Activated CD4-positive, alpha-beta T cell treated with anti-CD3 and anti-CD28 coated beads for 36 hours (primary cell): ENCODE data around the gene SLC5A1. TPM values are rescaled to one million over a fixed set of nuclear protein-coding genes. Genes with fewer than 3 reads are reported as not detected.

Source experiments
- ATAC-seq: fragments of 200-7000 bp; cut with Tn5 transposase; one replicate; pipeline ENCODE4 v1.10.0; 2021; ENCODE audit warnings: mild to moderate bottlenecking, moderate library complexity
- CTCF ChIA-PET: fragments of 350-600 bp; sonication (Branson Sonifier 250); formaldehyde crosslinking; loops from one replicate; lab custom pipeline; 2021; ENCODE audit warnings: antibody characterized with exemption; lab: Charles Lee
- POLR2A ChIA-PET: fragments of 350-600 bp; sonication (Branson Sonifier 250); formaldehyde crosslinking; loops from one replicate; lab custom pipeline; 2021; ENCODE audit warnings: antibody characterized with exemption, inconsistent platforms; lab: Charles Lee
- DNase-seq: peaks from one replicate; pipeline ENCODE4 v3.0.0-alpha.2; 2020
- H3K27ac Mint-ChIP-seq: one replicate; pipeline ENCODE4 v1.8.0; 2021; ENCODE audit warnings: mixed read lengths
- H3K27me3 Mint-ChIP-seq: one replicate; pipeline ENCODE4 v1.8.0; 2021; ENCODE audit warnings: mixed read lengths
- H3K36me3 Mint-ChIP-seq: one replicate; pipeline ENCODE4 v1.8.0; 2021; ENCODE audit warnings: low read depth, mixed read lengths
- H3K4me1 Mint-ChIP-seq: one replicate; pipeline ENCODE4 v1.8.0; 2021; ENCODE audit warnings: mixed read lengths
- H3K4me3 Mint-ChIP-seq: one replicate; pipeline ENCODE4 v1.8.0; 2021; ENCODE audit warnings: mild to moderate bottlenecking, moderate library complexity, mixed read lengths
- H3K9me3 Mint-ChIP-seq: one replicate; pipeline ENCODE4 v1.8.0; 2021; ENCODE audit warnings: low read depth, mixed read lengths
- intact Hi-C, 2 experiments: fragments of 100-400 bp; cut with DNase I in 1 of 2; cut with micrococcal nuclease in 1 of 2; formaldehyde crosslinking; loops; one replicate each; pipeline versions ENCODE4 v1.14.2 to v1.15.1; 2022 to 2024; cut with DNase I, micrococcal nuclease
- total RNA-seq, 2 experiments: library from RNA; stranded (reverse); gene quantifications; one replicate each; pipeline ENCODE4 v1.2.3, GENCODE V29; 2021

SLC5A1 gene
- total RNA-seq, 2 experiments from 2014 or later, result not detected

GRCh38 chr22:32097881-32098499 lies 54.9 kb downstream of the SLC5A1 start:
- intact Hi-C loops, result no loop called here
- CTCF ChIA-PET, result interaction anchor here (1.2 kb wide), 2 partner anchors 16 to 127 kb away, joined by 4 read pairs; no protein-coding TSS in a partner anchor
- no peak overlapping the region for H3K4me3 Mint-ChIP-seq
- H3K36me3 Mint-ChIP-seq, result no peaks in the 10 kb centered on the region
- POLR2A ChIA-PET, result no interaction called here
- peaks cover 15% of the 10 kb centered on the region for H3K4me1 Mint-ChIP-seq
- ATAC-seq (no peak), DNase-seq (no peak)
- no peak overlapping the region for H3K27ac Mint-ChIP-seq
- peaks cover 7% of the 10 kb centered on the region for H3K27me3 Mint-ChIP-seq
- H3K9me3 Mint-ChIP-seq, result no peaks in the 10 kb centered on the region

- intact Hi-C loops, result loop anchor here (10.0 kb wide), 3 partner anchors 104 to 344 kb away; partner anchors contain the start of gene RFPL2 (in 1 of the 2)
Measured at GRCh38 chr22:32100711-32101110, 57.6 kb downstream of the SLC5A1 start.

DNA sequence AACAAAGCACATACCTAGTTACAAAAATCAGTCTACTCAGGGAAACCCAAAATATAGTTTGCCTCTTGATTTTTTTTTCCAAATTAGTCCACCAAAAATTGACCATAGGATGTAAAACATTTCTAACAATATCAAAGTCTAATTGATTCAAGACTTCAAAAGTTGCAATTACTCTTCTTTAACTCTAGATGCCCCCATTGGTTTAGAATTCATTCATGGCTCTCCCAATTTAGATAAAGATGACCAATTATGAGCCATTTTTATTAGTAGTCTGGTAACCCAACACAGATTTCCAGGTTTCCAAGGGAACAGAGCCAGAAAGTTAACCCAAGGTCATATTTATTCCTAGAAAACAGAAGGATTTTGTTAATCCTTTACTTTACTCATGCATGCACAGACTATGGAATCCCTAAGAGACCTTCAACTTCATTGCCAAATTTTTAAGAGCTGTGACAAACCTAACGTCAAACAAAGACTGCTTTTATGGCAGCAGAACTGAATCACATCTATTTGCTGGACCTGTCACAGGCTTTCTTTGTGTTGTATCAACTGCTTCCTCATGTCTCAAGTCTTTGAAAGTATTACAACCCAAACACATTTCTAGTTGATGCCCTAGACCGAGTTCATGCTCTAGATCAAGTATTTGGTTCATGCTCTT lies 60.7 kb downstream of the SLC5A1 start:
- Mint-ChIP-seq H3K4me1 (no peaks in the 10 kb centered on the region), H3K4me3 (no peak overlapping the region), H3K36me3 (no peaks in the 10 kb centered on the region), H3K9me3 (no peaks in the 10 kb centered on the region), H3K27ac (no peak overlapping the region), H3K27me3 (peaks cover 16% of the 10 kb centered on the region)
- POLR2A ChIA-PET, result no interaction called here
- ATAC-seq, result no peak
- no peak for DNase-seq
- CTCF ChIA-PET, result interaction anchor here (0.5 to 1.6 kb wide), 4 partner anchors 40 to 854 kb away, joined by 3 to 8 read pairs (median 4); no protein-coding TSS in a partner anchor
- intact Hi-C loops, result loop anchor here (1.0 to 10.0 kb wide), 6 partner anchors 101 to 370 kb away; partner anchors contain the start of gene RFPL2 (in 1 of the 2)

More at GRCh38 chr22:32100711-32101110, 57.6 kb downstream of the SLC5A1 start:
- Mint-ChIP-seq H3K4me3 (no peak overlapping the region), H3K27ac (no peak overlapping the region), H3K4me1 (no peaks in the 10 kb centered on the region), H3K9me3 (no peaks in the 10 kb centered on the region), H3K27me3 (peaks cover 9% of the 10 kb centered on the region), H3K36me3 (no peaks in the 10 kb centered on the region)
- CTCF ChIA-PET, result interaction anchor here (1.1 kb wide), 1 partner anchor 9 kb away, joined by 3 read pairs; no protein-coding TSS in a partner anchor
- ATAC-seq, result no peak
- POLR2A ChIA-PET, result no interaction called here
- no peak for DNase-seq

GRCh38 chr22:32106930-32107329 lies 63.9 kb downstream of the SLC5A1 start:
- Mint-ChIP-seq H3K4me3 (no peak overlapping the region), H3K27ac (no peak overlapping the region), H3K36me3 (no peaks in the 10 kb centered on the region), H3K27me3 (peaks cover 27% of the 10 kb centered on the region), H3K9me3 (no peaks in the 10 kb centered on the region), H3K4me1 (no peaks in the 10 kb centered on the region)
- DNase-seq, result peak; percentile 53
- ATAC-seq, result no peak
- ChIA-PET POLR2A (no interaction called here), CTCF (no interaction called here)
- intact Hi-C loops, result loop anchor here (10.0 kb wide), 3 partner anchors 98 to 338 kb away; partner anchors contain the start of gene RFPL2 (in 1 of the 2)

GRCh38 chr22:32112380-32112779 lies 69.3 kb downstream of the SLC5A1 start:
- ATAC-seq, result no peak
- Mint-ChIP-seq H3K4me3 (no peak overlapping the region), H3K4me1 (no peaks in the 10 kb centered on the region), H3K9me3 (no peaks in the 10 kb centered on the region), H3K27me3 (peaks cover 31% of the 10 kb centered on the region), H3K36me3 (no peaks in the 10 kb centered on the region), H3K27ac (no peak overlapping the region)
- DNase-seq, result no peak
- ChIA-PET CTCF (no interaction called here), POLR2A (no interaction called here)
- intact Hi-C loops, result no loop called here

- DNase-seq (no peak), ATAC-seq (no peak)
- CTCF ChIA-PET, result no interaction called here
- Mint-ChIP-seq H3K27me3 (peaks cover 12% of the 10 kb centered on the region), H3K4me1 (no peaks in the 10 kb centered on the region), H3K9me3 (no peaks in the 10 kb centered on the region), H3K27ac (no peak overlapping the region), H3K4me3 (no peak overlapping the region), H3K36me3 (no peaks in the 10 kb centered on the region)
- POLR2A ChIA-PET, result no interaction called here
- intact Hi-C loops, result no loop called here
Measured at GRCh38 chr22:32119568-32120235, 76.6 kb downstream of the SLC5A1 start.

- no peak for DNase-seq
- Mint-ChIP-seq H3K9me3 (no peaks in the 10 kb centered on the region), H3K27me3 (peaks cover 10% of the 10 kb centered on the region), H3K27ac (no peak overlapping the region), H3K4me1 (peaks cover 7% of the 10 kb centered on the region), H3K4me3 (no peak overlapping the region), H3K36me3 (no peaks in the 10 kb centered on the region)
- POLR2A ChIA-PET, result no interaction called here
- CTCF ChIA-PET, result no interaction called here
- ATAC-seq, result no peak
- intact Hi-C loops, result no loop called here
Measured at GRCh38 chr22:32120603-32121002, 77.5 kb downstream of the SLC5A1 start.

DNA sequence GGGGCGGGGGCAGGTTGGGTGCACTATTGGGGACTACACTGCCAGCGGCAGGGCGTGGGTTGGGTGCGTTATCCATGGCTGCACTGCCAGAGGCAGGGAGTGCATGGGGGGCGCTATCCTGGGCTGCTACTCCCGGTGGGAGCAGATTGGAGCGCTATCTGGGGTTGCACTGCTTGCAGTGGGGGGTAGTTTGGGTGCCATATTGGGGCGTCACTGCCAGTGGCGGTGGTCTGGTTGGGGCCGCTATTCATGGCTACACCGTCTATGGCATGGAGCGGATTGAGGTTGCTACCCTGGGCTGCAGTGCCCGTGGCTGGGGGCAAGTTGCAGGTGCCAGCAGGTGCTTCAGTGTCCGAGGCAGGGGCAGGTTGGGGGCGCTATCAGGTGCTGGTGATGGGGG lies 79.8 kb downstream of the SLC5A1 start:
- intact Hi-C loops, result no loop called here
- no peak overlapping the region for H3K27ac Mint-ChIP-seq

GRCh38 chr22:32123657-32124056 lies 80.6 kb downstream of the SLC5A1 start:
- no peak for DNase-seq
- Mint-ChIP-seq H3K36me3 (no peaks in the 10 kb centered on the region), H3K27me3 (no peaks in the 10 kb centered on the region), H3K4me1 (peaks cover 7% of the 10 kb centered on the region), H3K27ac (no peak overlapping the region), H3K9me3 (no peaks in the 10 kb centered on the region), H3K4me3 (no peak overlapping the region)
- intact Hi-C loops, result no loop called here
- ATAC-seq, result no peak
- CTCF ChIA-PET, result no interaction called here
- POLR2A ChIA-PET, result no interaction called here

More for the DNA sequence above, 79.8 kb downstream of the SLC5A1 start:
- ChIA-PET CTCF (no interaction called here), POLR2A (no interaction called here)
- H3K27me3 Mint-ChIP-seq, result no peaks in the 10 kb centered on the region
- ATAC-seq (no peak), DNase-seq (no peak)
- no peak overlapping the region for H3K4me3 Mint-ChIP-seq
- H3K9me3 Mint-ChIP-seq, result no peaks in the 10 kb centered on the region
- no peaks in the 10 kb centered on the region for H3K36me3 Mint-ChIP-seq
- H3K4me1 Mint-ChIP-seq, result peaks cover 7% of the 10 kb centered on the region

- ATAC-seq, result no peak
Measured at GRCh38 chr22:32127904-32128303, 84.8 kb downstream of the SLC5A1 start.

GRCh38 chr22:32130464-32130863 lies 87.4 kb downstream of the SLC5A1 start:
- ChIA-PET CTCF (no interaction called here), POLR2A (no interaction called here)
- no peaks in the 10 kb centered on the region for H3K36me3 Mint-ChIP-seq
- no peak overlapping the region for H3K4me3 Mint-ChIP-seq
- H3K9me3 Mint-ChIP-seq, result no peaks in the 10 kb centered on the region
- no peak overlapping the region for H3K27ac Mint-ChIP-seq
- no peaks in the 10 kb centered on the region for H3K27me3 Mint-ChIP-seq
- peaks cover 3% of the 10 kb centered on the region for H3K4me1 Mint-ChIP-seq
- no peak for ATAC-seq
- intact Hi-C loops, result no loop called here
- DNase-seq, result no peak

More at GRCh38 chr22:32127904-32128303, 84.8 kb downstream of the SLC5A1 start:
- Mint-ChIP-seq H3K4me3 (no peak overlapping the region), H3K27me3 (no peaks in the 10 kb centered on the region), H3K4me1 (peaks cover 10% of the 10 kb centered on the region), H3K9me3 (no peaks in the 10 kb centered on the region), H3K36me3 (no peaks in the 10 kb centered on the region), H3K27ac (no peak overlapping the region)
- POLR2A ChIA-PET, result interaction anchor here (0.6 kb wide), 1 partner anchor 447 kb away, joined by 4 read pairs; no protein-coding TSS in a partner anchor
- DNase-seq, result no peak
- CTCF ChIA-PET, result no interaction called here
- intact Hi-C loops, result no loop called here
